HG03025 (cell line): ENCODE results near the gene VPS8.

Source experiments
- ATAC-seq: cut with Tn5 transposase; IDR thresholded peaks from one replicate; pipeline ENCODE4 v1.9.1; 2021; ENCODE audit warnings: mild to moderate bottlenecking, moderate library complexity; ENCODE audit not compliant: unreplicated experiment, low FRiP score

Gene VPS8

GRCh38 chr3:184780981-184781515 is 30.9 kb upstream of the VPS8 start:
- ATAC-seq = no peak

- no peak for ATAC-seq
These were observed 30.2 kb upstream of the VPS8 start for GRCh38 chr3:184781801-184782200.

- ATAC-seq = no peak
These were observed 28.6 kb upstream of the VPS8 start for GRCh38 chr3:184783319-184783718.

DNA sequence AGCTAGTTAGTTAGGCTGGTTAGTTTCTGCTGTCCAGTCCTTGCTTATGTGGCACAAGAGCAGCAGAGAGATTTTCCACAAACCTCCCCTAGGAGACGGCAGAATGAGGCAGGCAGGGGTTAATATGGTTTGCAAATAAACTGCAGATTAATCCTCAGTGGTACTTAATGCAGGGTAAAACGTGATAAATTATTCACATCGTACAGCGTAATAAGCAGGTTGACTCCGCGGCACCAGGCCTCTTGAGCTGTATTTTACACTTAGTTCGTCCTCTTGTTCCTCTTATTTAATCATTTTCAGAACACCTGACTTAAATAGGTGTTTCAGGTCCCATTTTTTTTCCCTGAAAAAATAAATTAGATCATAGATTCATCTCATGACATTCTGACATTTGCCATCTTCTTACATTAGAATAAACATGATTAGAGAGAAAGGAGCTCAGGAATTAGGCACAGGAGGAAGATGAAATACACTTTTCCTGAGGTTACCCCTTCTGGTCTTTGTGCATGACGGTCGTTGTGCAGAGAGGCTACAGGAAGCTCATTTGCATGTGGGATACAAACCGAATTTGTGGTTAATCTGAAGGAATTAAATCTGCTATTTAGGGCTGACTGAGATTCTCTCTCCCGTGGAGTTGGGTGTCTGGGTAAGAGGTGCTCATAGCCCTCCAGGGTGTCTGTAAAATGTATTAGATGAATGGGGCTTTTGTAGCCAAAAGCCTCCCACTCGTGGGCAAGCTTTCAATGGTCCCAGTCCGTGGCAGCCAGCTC is 27.1 kb upstream of the VPS8 start:
- no peak for ATAC-seq

DNA sequence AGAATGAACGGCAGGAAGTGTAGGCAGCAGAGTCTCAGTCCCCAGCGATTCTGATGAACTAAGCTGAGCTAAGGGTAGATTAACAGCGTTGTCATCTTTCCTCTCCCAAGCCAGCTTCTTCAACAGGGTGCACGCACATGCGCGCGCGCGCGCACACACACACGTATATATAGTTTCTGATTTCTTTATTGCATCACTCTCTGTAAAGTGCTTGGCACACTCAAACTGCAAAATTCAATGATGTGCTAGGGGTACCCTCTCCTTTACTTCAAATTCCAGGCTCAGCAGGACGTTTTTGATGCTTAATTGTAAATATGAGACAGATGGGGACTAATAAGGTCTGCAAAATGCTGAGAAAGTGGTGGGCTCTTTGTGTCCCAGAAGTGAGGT is 26.1 kb upstream of the VPS8 start:
- ATAC-seq = no peak

GRCh38 chr3:184786280-184786941 is 25.6 kb upstream of the VPS8 start:
- ATAC-seq = no peak

DNA sequence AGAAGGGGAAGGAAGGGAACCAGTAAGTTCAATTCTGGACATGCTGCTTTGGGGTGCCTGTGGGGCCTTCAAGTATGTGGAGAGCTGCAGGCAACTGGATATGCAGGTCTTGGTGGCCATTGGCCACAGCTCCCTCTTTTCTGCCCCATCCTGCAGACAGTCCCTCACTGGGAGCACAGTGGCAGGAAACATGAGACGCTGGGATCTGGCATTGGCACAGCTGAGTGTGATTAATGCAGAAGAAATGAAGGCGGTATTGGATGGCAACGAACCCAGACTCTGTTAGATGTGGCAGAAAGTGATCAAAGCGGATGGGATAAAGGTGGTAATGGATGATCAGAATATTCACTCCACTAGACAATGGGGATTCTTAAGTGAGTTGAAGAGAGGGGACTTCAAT is 23.2 kb upstream of the VPS8 start:
- no peak for ATAC-seq

GRCh38 chr3:184789314-184789998 is 22.5 kb upstream of the VPS8 start:
- no peak for ATAC-seq

- no peak for ATAC-seq
These were observed 20.8 kb upstream of the VPS8 start for GRCh38 chr3:184791171-184791570.

- no peak for ATAC-seq
These were observed 16.3 kb upstream of the VPS8 start for GRCh38 chr3:184795522-184796190.

DNA sequence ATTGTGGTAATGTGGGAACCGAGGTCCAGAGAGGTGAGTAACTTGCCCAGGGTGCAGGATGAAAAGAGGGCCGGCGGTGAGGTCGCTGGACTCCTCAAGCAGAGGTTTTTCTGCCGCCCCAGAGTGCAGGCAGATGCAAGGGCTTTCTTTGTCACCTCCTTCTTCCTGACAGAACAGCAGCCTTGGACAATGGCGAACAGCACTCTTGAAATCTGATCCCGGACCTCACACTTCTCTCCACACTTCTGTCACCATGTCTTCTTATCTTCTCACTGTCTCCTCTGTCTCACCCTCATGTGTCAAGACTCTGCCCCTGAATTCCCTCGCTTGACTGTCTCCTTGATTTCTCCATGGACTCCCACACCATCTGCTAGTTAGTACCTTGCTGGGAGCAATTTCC is 15.4 kb upstream of the VPS8 start:
- no peak for ATAC-seq

- ATAC-seq = no peak
These were observed 15.0 kb upstream of the VPS8 start for GRCh38 chr3:184796954-184797353.

- ATAC-seq = no peak
These were observed 13.8 kb upstream of the VPS8 start for GRCh38 chr3:184798120-184798519.

GRCh38 chr3:184800349-184800930 is 11.5 kb upstream of the VPS8 start:
- ATAC-seq = no peak

- no peak for ATAC-seq
These were observed 10.7 kb upstream of the VPS8 start for GRCh38 chr3:184801241-184801785.

- ATAC-seq = no peak
These were observed 9.8 kb upstream of the VPS8 start for GRCh38 chr3:184802150-184802549.

GRCh38 chr3:184804801-184805200 is 7.2 kb upstream of the VPS8 start:
- ATAC-seq = no peak

- no peak for ATAC-seq
These were observed 6.5 kb upstream of the VPS8 start for GRCh38 chr3:184805351-184806038.

- ATAC-seq = no peak
These were observed 5.2 kb upstream of the VPS8 start for GRCh38 chr3:184806567-184807271.
